Naive thymus-derived CD8-positive, alpha-beta T cell (primary cell): ENCODE results near the gene ATG16L1. TPM values are rescaled to one million over a fixed set of nuclear protein-coding genes. Genes with fewer than 3 reads are reported as not detected.

Experiments used
- ATAC-seq, 2 donors: fragments of 150-1000 bp; cut with Tn5 transposase in 1 of 2; sonication (Bioruptor Pico), chemical (Tn5 transposase) in 1 of 2; 1 replicate in 1 of 2; 2 replicates in 1 of 2; pipeline ENCODE4 v1.10.0; 2021; ENCODE audit warnings: mild to moderate bottlenecking in 2 of 2, moderate library complexity in 2 of 2
- POLR2A ChIA-PET: fragments of 350-600 bp; sonication (Branson Sonifier 250); formaldehyde crosslinking; loops from one replicate; lab custom pipeline; 2021; ENCODE audit warnings: antibody characterized with exemption; lab: Charles Lee
- DNase-seq, 10 donors: peaks; one replicate each; pipeline versions ENCODE4 v3.0.0 to v3.0.0-alpha.2; 2020 to 2022
- H3K27ac Mint-ChIP-seq, 10 donors: one replicate each; pipeline ENCODE4 v1.8.0; 2020 to 2022; ENCODE audit warnings: mild to moderate bottlenecking in 10 of 10, mixed read lengths in 10 of 10, moderate library complexity in 4 of 10, inconsistent platforms in 1 of 10
- H3K27me3 Mint-ChIP-seq, 5 donors: one replicate each; pipeline ENCODE4 v1.8.0; 2021 to 2022; ENCODE audit warnings: mixed read lengths in 5 of 5
- H3K36me3 Mint-ChIP-seq, 3 donors: one replicate each; pipeline ENCODE4 v1.8.0; 2020 to 2022; ENCODE audit warnings: mixed read lengths in 3 of 3, mild to moderate bottlenecking in 2 of 3, inconsistent platforms in 1 of 3
- H3K4me1 Mint-ChIP-seq, 4 donors: one replicate each; pipeline ENCODE4 v1.8.0; 2021 to 2022; ENCODE audit warnings: mixed read lengths in 4 of 4
- H3K4me3 Mint-ChIP-seq, 10 donors: one replicate each; pipeline ENCODE4 v1.8.0; 2020 to 2022; ENCODE audit warnings: mild to moderate bottlenecking in 10 of 10, mixed read lengths in 10 of 10, moderate library complexity in 6 of 10, inconsistent platforms in 1 of 10
- H3K9me3 Mint-ChIP-seq, 9 donors: one replicate each; pipeline ENCODE4 v1.8.0; 2020 to 2022; ENCODE audit warnings: mixed read lengths in 9 of 9, mild to moderate bottlenecking in 3 of 9, inconsistent platforms in 1 of 9, moderate library complexity in 1 of 9
- polyA plus RNA-seq, 3 donors: library from polyadenylated mRNA; unstranded; fragments of 300-500 nt; fragmentation: Illumina TruSeq; gene quantifications; one replicate each; pipeline ENCODE4 v1.2.3, GENCODE V29; 2021
- total RNA-seq, 8 experiments: library from RNA in 2 of 8; stranded (reverse) in 2 of 8; gene quantifications; one replicate each; pipeline ENCODE4 v1.2.3 and lab custom pipeline; 2021 to 2026

The ATG16L1 gene
- total and polyA plus RNA-seq, 5 experiments from 2014 or later = 12.4 to 78.5 (median 19.3) TPM

DNA sequence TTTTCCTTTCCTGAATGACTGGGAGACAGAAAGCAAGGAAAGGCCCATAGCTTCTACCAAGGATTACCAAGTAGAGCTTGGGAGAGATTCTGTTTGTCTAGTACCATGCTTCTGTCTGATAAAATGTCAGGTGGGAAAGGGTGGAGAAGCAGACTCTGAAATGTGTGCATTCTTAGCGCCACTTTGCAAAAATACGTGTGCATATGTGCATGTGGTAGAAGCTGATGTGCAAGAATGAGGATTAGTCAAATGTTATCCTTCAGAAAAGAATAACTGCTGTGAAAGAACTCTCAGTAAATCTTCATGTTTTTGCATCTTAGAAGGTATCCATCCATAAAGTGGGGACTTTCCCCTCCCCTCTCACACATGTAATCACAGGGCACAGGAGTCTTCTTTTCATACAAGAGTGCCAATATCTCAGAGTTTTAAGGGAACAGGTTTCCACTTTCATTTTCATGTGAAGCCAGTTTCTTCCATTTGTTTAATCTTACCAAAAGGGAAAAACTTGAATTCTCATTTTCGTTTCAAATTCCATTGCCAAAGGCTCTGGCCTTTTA is 87.4 kb downstream of the ATG16L1 start:
- Mint-ChIP-seq H3K9me3 (no peaks in the 10 kb centered on the region), H3K36me3 (no peaks in the 10 kb centered on the region), H3K4me1 (peaks cover 9 to 49% (median 21%) of the 10 kb centered on the region in 4 donors), H3K27me3 (no peaks in the 10 kb centered on the region), H3K27ac (peak overlapping the region in 2 of 10 donors; percentile 59 to 88), H3K4me3 (no peak overlapping the region)
- DNase-seq (no peak), ATAC-seq (no peak)
- POLR2A ChIA-PET = interaction anchor here (1.7 kb wide), 1 partner anchor 8 kb away, joined by 5 read pairs; no protein-coding TSS in a partner anchor

DNA sequence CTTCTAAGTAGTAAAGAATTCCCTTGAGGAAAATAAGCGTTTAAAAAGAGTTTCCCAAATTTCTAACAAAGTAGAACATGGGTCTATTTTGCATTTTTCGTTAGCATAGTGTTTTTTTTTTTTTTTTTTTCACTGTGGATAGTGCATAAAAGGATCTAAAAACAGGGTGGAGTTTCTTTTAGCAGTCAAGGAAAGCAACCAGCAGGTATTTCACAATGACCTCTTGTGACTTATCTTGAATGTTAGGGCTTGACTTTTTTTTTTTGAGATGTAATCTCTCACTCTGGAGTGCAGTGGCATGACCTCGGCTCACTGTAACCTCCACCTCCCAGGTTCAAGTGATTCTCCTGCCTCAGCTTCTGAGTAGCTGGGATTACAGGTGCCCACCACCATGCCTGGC is 88.0 kb downstream of the ATG16L1 start:
- Mint-ChIP-seq H3K4me1 (peaks cover 6 to 44% (median 18%) of the 10 kb centered on the region in 4 donors), H3K4me3 (no peak overlapping the region), H3K27me3 (no peaks in the 10 kb centered on the region), H3K27ac (peak overlapping the region in 1 of 10 donors; percentile 59), H3K36me3 (no peaks in the 10 kb centered on the region), H3K9me3 (no peaks in the 10 kb centered on the region)
- ATAC-seq (no peak), DNase-seq (no peak)
- POLR2A ChIA-PET = interaction anchor here (0.7 kb wide), 1 partner anchor 60 kb away, joined by 5 read pairs; no protein-coding TSS in a partner anchor

- no peaks in the 10 kb centered on the region for H3K9me3 Mint-ChIP-seq
- no peak overlapping the region for H3K27ac Mint-ChIP-seq
- DNase-seq (no peak), ATAC-seq (no peak)
- H3K4me3 Mint-ChIP-seq = no peak overlapping the region
- peaks cover 6 to 30% (median 12%) of the 10 kb centered on the region in 4 donors for H3K4me1 Mint-ChIP-seq
- POLR2A ChIA-PET = no interaction called here
- H3K36me3 Mint-ChIP-seq = no peaks in the 10 kb centered on the region
- no peaks in the 10 kb centered on the region for H3K27me3 Mint-ChIP-seq
These were observed 89.8 kb downstream of the ATG16L1 start for GRCh38 chr2:233341296-233341695.

DNA sequence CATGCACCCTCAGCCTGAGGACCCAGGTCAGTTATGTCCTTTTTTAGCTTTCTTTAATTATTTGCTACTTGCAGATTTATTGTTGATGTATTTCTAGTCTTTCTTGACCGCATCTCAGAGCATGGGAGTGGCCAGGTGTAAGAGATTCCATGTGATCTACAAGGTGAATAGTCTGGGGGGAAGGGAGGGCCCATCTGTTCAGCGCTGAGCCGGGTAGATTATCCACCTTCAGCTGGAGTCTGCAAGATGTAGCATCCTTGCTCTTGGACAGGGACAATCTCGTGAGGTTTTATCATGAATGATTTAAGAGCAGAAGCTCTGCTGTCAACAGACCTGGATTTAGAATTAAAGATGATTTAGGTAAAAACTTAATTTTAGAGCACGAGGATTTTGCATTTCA is 90.8 kb downstream of the ATG16L1 start:
- no peak overlapping the region for H3K27ac Mint-ChIP-seq

DNA sequence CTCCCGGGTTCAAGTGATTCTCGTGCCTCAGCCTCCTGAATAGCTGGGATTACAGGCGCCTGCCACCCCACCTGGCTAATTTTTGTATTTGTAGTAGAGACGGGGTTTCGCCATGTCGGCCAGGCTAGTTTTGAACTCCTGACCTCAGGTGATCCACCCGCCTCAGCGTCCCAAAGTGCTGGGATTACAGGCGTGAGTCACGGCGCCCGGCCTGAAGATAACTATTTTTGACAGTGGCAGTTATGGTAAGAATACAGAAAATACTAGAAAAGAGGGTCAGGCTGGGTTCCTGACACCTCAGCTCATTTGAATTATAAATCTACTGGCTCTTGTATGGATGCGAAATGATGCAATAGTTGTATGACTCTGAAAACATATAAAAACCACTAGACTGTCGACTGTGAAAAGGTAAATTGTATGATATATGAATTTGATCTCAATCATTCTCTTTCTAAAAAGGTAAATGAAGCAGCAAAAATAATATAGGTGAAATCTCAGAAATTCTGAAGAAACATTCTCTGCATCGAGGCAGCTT is 91.8 kb downstream of the ATG16L1 start:
- H3K27me3 Mint-ChIP-seq = no peaks in the 10 kb centered on the region
- peaks cover 7 to 26% (median 10%) of the 10 kb centered on the region in 4 donors for H3K4me1 Mint-ChIP-seq
- H3K36me3 Mint-ChIP-seq = no peaks in the 10 kb centered on the region
- no peak for DNase-seq
- no peak for ATAC-seq
- POLR2A ChIA-PET = interaction anchor here (0.6 to 1.0 kb wide), 4 partner anchors 12 to 108 kb away, joined by 3 to 4 read pairs (median 3); no protein-coding TSS in a partner anchor
- H3K27ac Mint-ChIP-seq = no peak overlapping the region
- no peaks in the 10 kb centered on the region for H3K9me3 Mint-ChIP-seq
- H3K4me3 Mint-ChIP-seq = no peak overlapping the region

More for the DNA sequence above, 90.8 kb downstream of the ATG16L1 start:
- Mint-ChIP-seq H3K9me3 (no peaks in the 10 kb centered on the region), H3K27me3 (no peaks in the 10 kb centered on the region), H3K4me3 (no peak overlapping the region), H3K4me1 (peaks cover 6 to 27% (median 14%) of the 10 kb centered on the region in 4 donors), H3K36me3 (no peaks in the 10 kb centered on the region)
- ATAC-seq (no peak), DNase-seq (no peak)
- POLR2A ChIA-PET = interaction anchor here (0.7 to 1.0 kb wide), 4 partner anchors 10 to 21 kb away, joined by 3 to 4 read pairs (median 4); no protein-coding TSS in a partner anchor

Other genes starting within 250 kb of the ATG16L1 start
- gene NGEF, start 238.4 kb upstream of the ATG16L1 start, total RNA-seq = not detected
- gene NGEF, start 238.4 kb upstream of the ATG16L1 start, polyA plus RNA-seq = not detected
- not detected for gene NEU2, start 219.0 kb upstream of the ATG16L1 start, total RNA-seq
- gene NEU2, start 219.0 kb upstream of the ATG16L1 start, polyA plus RNA-seq = not detected
- 100 to 1,000 TPM; 123 to 124 TPM for gene INPP5D, start 191.3 kb upstream of the ATG16L1 start, total RNA-seq
- 10 to 100 TPM; 36.4 to 88.3 (median 44.7) TPM for gene INPP5D, start 191.3 kb upstream of the ATG16L1 start, polyA plus RNA-seq
- 1 to 10 TPM in 1 of 2 experiments, not detected in 1; 1.2 TPM for gene SAG, start 56.1 kb downstream of the ATG16L1 start, total RNA-seq
- gene SAG, start 56.1 kb downstream of the ATG16L1 start, polyA plus RNA-seq = not detected
- 100 to 1,000 TPM; 300 to 315 TPM for gene DGKD, start 102.8 kb downstream of the ATG16L1 start, total RNA-seq
- gene DGKD, start 102.8 kb downstream of the ATG16L1 start, polyA plus RNA-seq = 10 to 100 TPM; 29.3 to 44.5 (median 31.6) TPM